Stimulated activated naive CD4-positive, alpha-beta T cell treated with Interleukin-2 at 50 U/mL for 16 hours (primary cell): ENCODE results near the gene SMG1.
A peak's percentile ranks its signal among the peaks of the same experiment; 100 is the strongest.
"Not testable (repeated sequence)": the region's sequence is repeated elsewhere in the genome, so short reads cannot be mapped to it uniquely, and the experiment has no call there.

Source experiments
- DNase-seq: peaks from one replicate; lab custom pipeline; 2025; lab: John Stamatoyannopoulos, UW

The SMG1 gene

DNA sequence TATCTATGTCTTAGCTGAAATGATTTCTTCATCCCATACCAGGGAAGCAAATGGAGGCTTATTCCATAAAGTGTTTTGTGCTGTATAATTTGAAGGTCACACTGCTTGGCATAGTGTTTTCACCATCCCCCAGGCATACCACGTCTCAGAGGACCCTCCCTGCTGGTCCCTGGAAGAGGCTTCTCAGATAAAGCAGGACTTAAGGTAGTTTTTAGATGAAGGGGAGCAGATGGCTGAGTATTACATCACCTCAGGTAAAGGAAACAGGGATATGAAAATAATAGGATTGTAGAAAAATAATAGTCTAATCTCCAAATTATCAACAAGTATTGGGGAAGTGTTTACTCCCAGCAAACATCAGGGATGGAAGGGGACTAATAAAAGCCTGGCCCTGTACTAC, 7.3 kb upstream of the SMG1 start:
- DNase-seq: no peak

DNA sequence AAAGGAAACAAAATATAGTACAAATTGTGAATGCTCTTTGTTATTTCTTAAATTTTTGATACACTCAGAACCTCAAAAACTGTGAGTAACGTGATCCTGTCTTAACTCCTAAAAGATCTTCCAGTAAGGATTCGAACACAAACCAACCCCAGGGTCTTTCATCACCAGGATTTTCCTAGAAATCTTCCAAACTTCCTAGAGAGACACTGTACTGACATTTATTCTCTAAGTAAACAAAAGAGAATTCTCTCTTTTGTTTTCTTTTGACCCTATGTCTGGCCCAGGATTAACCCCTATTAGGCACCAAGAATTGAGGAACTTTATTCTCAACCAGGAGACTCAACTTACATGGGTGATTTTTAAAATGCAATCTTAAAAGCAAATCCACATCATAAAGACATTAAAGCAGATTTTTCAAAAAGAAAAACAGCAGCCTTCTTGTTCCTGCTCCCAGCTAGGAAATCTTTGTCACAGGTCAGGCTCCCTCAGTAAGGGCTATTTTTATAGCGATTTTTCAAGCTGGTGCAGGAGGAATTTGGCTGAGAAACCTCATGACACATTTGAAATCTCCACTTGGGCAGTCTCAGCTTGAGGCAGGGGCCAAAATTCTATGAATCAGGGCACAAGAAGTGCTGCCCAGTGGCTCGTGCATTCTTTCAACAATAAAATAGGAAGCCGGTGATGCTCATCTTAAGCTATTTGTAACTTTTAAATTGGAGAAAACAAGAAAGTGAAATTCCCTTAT, 6.2 kb upstream of the SMG1 start:
- DNase-seq: no peak

DNA sequence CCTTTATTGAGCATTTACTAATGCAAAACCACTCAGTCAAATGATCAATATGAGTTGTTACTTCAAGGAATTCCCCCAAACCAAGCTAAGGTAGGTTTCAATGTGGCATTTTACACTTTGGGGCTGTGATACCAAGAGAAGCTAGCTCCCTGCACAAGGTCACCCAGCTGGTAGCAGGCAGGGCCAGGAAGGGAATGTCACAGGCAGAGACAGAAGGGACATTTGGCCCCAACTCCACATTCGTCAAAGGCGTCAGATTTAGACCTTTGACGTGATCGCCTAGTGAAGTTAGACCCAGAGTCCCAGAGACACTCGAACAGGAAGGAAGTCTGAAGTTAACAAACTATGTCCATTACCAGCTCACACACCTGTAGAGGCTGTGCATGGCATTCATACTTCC, 5.5 kb upstream of the SMG1 start:
- DNase-seq: no peak

DNA sequence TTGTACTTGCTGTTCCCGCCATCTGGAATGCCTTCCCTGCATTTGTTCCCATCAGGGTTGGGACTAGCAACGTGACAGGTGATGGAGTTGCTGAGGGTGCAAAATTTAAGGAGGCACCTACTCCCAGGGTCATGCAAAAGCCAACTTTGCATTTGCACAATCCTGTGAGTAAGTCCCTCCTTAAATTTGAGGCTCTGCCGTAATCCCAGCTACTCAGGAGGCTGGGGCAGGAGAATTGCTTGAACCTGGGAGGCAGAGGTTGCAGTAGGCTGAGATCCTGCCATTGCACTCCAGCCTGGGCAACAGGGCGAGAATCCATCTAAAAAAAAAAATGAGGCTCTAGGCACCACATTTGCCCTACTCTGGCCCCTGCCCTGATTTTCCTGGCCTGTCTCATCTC, 3.9 kb upstream of the SMG1 start:
- DNase-seq: not testable (repeated sequence)

DNA sequence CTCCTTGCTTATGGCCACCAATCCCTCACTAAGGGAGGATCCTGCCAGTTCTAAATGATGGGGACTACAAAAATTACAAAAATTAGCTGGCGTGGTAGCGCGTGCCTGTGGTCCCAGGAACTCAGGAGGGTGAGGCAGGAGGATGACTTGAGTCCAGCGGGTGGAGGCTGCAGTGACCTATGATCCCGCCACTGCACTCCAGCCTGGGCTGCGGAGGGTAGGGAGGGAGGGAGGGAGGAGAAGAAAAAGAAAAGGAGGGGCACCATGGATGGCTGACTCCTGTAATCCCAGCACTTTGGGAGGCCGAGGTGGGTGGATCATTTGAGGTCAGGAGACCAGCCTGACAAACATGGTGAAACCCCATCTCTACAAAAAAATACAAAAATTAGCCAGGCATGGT, 1.9 kb upstream of the SMG1 start:
- DNase-seq: not testable (repeated sequence)

DNA sequence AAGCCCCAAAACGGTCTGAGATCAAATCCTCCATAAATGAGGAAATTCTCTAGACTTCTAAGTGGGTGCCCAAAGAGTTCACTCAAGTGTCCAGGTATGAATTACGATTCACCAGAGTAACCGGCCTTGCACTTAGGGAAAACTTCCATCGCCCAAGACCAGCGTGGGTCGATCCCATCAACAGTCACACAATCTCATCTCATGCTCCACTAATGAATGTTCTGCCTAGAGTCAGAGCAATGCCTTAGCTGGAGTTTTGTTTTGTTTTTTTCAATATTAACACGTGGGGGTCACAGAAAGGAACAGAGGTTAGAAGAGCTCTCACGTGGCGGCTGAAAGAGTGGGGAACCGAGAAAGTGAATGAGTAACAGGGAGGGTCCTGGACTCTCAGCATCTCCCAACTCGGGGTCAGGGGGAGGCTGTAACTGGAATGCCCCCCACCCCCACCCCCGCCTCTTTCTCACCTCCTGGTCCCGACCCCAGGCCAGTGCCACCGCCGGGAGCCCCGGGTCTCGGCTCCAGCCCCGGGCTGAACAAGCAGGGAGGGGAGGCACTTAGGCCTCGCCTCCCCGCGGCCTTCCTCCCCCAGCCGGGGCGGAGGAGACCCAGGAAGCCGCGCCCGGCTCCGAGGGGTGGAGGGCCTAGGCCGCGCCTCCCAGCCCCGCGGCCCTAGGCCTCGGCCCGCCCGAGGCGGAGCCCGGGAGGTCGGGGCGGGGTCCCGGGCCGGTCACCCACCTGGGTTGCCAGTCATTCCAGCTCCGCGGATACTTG, 808 bp downstream of the SMG1 start:
- DNase-seq: peak; percentile 70

DNA sequence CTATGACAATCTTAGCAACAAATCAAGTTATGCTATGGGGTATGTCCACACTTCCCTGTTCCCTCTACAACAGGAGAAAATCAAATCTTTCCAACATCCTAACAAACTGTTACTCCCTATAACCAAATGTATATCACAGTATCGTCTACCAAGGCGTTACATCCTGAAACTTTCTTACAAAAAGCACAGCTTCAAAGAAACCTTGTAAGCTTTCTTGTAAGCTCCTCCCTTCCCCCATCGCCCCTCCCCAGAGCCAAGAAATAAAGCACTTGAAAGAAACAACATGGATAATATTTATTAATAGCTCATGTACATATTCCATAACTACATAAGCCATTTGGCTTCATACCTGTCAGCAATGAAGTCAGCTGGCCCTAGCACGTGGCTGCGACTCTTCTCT, 2.3 kb downstream of the SMG1 start:
- not testable (repeated sequence) for DNase-seq

DNA sequence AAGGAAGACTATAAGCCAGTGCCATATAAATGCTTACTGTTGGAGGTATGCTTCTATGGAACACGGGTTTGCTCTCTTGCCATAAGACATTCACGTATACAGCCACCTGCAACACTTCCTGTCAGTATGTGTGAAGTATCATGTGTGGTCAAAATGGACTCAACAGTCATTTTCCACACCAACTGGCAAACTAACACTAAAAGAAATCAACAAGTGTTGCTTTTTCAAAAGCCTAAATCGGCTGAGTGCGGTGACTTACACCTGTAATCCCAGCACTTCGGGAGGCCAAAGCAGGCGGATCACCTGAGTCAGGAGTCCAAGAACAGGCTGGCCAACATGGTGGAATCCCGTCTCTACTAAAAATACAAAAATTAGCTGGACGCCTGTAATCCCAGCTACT, 3.1 kb downstream of the SMG1 start:
- DNase-seq: not testable (repeated sequence)

DNA sequence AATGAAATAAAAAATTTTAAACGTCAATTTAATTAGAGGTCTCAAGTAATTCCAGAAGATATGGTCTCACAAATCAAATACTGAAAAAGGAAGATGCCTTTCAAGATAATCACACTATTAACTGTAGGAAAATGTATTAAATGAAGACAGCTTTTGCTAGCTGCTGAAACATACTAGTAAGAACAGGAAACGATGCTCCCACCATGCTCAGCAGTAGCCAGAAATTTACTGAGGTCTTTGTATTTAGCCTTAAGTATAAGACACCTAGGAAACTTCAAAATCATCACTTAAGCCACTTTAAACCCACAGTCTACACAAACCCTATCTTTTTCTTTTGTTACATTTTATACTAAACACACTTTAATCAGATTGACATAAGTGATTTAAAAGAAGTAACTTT, 16.6 kb downstream of the SMG1 start:
- DNase-seq: not testable (repeated sequence)

DNA sequence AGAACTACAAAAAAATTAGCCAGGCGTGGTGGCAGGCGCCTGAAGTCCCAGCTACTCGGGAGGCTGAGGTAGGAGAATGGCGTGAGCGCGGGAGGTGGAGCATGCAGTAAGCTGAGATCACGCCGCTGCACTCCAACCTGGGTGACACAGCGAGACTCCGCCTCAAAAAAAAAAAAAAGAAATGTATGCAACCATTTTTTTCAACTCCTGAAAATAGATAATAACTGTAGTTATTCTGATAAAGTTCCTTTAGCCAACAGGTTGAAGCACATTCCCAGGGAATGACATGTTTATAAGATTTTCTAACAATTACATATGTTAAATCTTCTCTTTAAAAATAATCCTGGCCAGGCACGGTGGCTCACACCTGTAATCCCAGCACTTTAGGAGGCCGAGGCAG, 17.5 kb downstream of the SMG1 start:
- DNase-seq: not testable (repeated sequence)

DNA sequence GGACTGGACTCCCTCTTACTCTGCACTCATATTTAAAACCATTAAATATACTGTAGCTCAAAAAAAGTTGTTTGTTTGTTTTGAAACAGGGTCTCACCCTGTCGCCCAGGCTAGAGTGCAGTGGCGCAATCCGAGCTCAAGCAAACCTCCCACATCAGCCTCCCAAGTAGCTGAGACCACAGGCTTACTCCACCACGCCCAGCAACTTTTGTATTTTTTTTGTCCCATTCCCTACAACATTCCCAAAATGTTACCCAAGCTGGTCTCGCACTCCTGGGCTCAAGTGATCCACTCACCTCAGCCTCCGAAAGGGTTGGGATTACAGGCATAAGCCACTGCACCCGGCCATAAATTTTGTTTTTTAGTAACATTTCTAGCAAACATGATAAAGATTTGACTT, 23.4 kb downstream of the SMG1 start:
- not testable (repeated sequence) for DNase-seq

DNA sequence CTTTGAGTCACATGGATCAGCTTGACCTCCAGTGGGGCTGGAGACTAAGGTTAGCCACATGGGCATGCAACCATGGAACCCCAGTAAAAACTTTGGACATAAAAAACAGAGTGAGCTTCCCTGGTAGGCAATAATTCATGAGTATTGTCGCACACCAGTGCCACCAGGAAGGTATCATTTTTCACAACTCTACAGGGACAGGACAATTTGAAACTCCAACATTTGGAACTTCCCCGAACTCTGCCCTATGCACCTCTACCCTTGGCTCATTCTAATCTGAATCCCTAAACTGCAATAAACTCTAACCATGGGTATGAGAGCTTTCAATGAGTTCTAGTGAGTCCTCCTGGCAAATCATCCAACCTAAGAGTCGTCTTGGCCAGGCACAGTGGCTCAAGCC, 24.2 kb downstream of the SMG1 start:
- DNase-seq: not testable (repeated sequence)

DNA sequence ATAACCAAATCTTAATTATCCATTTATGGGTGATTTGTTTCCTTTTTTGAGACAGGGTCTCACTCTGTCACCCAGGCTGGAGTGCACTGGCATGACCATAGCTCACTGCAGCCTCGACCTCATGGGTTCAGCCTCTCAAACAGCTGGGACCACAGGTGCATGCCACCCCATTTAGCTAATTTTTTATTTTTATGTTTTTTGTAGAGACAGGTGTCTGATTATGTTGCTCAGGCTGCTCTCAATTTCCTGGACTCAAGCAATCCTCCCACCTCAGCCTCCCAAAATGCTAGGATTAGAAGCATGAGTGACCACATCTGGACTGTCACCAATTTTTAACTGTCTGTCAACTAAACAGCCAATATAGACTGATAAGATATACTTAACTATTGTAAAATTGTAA, 25.0 kb downstream of the SMG1 start:
- not testable (repeated sequence) for DNase-seq

DNA sequence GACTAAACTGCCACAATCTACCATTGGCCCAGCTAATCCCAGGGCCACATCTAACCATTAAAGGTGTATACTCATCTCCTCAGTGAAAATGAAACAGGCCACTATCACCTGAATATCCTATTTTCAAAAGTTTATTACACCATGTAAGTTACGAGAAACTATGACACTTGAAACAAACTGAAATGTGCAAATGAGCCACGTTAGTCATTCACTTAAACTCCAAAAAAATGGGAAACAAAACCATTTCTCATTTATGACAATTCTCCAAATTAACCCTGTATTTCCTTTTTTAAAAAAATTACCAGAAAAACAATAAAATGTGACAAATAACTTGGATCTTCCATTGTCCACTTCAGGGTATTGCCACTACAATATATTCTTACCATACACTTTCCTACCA, 41.8 kb downstream of the SMG1 start:
- DNase-seq: not testable (repeated sequence)

DNA sequence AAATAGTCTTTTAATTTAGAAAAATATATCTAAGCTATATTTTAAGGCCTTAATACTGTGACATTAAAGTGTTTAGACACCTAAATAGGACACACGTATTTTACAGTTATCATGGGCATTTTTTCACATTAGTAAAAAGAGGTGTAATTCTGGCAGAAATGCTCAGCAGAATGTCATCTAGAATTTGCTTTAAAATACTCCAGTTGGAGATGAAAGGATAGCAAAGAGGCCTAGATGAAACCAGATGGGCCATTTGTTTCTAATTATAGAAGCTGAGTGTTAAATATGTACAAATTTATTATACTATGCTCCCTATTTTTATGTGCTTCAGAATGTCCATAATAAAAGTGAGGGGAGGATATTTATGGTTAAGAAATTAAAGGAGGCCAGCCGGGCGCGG, 48.5 kb downstream of the SMG1 start:
- DNase-seq: not testable (repeated sequence)

DNA sequence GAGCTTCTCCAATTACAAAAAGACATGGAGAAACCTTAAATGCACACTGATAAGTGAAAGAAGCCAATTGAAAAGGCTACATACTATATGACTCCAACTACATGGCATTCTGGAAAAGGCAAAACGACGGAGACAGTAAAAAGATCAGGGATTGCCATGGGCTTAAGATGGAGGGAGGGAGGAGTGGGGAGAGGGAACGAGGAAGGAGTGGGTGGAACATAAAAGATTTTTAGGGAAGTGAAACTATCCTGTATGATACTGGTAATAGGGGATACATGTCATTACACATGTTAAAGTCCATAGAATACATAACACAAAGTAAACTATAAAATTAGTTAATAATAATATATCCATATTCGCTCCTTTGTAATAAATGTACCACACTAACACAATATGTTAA, 48.9 kb downstream of the SMG1 start:
- DNase-seq: not testable (repeated sequence)

DNA sequence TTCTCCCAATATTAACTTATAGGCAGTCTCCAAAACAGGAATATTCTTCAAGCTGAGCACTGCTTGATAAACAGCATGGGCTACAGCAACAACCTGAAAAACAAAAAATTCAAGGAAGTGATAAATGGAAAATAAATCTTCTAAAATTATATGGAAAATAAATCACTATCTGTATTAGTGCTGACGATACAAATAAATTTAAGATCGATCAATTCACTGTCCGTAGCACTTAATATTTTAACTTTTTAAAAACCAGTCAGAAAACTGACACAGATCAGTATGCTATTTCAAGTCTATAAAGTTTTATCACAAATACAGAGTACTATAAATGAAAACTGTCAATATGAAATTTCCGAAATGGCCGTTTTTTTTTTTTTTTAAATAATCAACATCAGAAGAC, 49.9 kb downstream of the SMG1 start:
- DNase-seq: not testable (repeated sequence)

DNA sequence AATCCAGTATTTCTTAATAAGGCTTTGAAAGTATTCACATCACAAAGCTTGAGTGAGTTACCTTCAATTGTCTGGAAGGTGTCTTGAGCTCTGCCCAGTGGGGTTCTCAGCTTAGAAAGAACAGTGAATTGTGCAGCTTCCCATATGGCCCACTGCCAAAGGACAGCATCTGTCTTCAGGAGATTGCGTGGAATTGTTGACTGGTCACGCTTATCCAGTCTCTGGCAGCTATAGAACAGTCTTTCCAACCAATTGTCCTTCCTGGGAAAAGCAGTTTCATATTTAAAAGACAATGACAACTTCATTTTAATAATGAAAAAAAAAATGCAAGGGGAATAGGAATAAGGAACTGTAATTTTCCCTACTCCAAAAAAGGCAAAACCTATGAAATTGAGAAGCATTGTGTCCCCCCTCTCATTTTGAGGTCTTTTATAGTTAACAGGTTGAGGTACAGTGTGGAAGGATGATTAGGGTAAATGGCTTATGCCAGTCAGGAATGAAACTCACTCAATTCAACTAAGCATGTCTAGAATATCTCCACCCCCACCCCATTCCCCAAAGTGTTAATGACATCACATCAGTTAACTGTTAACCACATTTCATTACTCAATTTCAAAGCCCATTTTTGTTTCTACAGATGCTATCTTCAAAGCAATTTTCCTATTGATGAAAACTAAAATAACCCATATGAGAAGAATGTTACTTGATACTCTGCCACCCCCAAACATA, 57.0 kb downstream of the SMG1 start:
- DNase-seq: not testable (repeated sequence)

DNA sequence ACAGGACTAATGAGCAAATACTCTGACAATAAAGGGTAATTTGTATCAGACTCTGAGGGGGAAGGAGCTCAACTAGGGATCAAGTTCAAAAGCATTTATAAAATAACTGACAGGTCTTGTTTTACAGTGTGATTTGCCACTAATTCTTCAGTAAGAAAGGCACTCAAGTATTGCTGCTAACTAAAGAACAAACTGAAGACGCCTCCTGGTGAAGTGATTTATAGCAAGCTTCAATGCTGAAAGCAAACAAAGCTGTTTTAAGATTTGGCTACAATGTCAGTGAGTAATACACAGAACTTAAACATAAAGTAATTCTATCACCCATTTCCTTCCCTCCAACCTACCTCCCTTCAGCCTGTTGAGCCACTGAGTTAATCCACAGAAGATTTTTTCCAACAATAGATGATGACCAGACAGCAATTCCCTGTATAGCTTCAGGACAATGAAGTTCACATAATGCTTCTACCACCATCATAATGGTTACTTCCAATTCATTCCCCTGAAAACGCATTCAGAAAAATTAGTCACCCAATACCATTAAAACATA, 59.9 kb downstream of the SMG1 start:
- DNase-seq: not testable (repeated sequence)

DNA sequence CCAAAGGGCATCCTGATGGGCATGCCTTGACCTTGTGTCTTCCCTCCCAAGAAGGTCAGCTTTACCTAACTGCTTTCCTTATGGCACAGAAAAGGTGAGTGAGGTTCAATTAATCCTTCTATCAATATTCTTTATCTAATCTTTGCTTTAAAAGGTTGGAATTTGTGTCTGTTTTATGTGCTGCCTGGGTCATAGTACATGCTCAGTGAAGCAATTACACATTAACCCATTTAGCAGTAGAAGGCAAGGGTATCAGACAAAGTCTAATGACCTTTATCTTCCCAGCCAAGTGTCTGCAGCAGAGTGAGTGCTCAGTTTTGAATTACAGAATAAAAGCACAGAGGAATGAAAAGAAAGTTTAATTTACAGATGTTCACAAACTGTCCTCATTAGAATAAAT, 63.3 kb downstream of the SMG1 start:
- DNase-seq: not testable (repeated sequence)

DNA sequence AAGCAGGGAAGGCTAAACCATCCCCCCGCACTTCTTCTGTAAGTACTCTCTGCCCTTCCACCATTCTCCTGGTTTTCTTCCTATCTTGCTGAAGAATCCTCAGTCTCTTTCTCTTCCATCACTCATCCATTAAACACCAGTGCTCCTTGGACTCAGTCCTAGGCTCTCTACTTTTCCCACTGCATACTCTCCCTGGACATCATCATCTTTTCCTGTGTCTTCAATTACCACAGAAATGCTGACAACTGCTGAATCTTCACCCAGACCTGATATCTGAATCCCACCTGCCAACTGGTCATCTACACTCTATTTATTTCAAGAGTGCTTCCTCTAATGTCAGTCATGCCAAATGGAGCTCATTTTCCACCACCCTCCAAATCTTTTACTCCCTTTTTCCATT, 71.0 kb downstream of the SMG1 start:
- no peak for DNase-seq

DNA sequence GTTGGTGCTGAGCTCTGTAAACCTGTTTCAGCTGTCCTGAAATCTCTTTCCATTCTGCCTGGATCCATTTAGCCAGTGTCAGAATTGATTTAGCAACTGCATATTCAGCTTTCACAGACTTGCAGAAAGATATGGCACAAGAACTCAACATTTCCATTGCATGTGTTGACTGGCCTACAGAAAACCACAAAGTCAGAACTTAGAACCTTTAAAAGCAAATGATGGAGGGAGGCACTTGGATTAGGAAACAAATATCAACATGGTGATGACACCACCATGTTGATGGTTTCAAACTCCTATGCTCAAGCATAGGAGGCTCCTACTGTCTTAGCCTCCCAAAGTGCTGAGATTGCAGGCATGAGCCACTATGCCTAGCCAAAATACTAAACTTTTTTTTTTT, 72.5 kb downstream of the SMG1 start:
- DNase-seq: no peak

DNA sequence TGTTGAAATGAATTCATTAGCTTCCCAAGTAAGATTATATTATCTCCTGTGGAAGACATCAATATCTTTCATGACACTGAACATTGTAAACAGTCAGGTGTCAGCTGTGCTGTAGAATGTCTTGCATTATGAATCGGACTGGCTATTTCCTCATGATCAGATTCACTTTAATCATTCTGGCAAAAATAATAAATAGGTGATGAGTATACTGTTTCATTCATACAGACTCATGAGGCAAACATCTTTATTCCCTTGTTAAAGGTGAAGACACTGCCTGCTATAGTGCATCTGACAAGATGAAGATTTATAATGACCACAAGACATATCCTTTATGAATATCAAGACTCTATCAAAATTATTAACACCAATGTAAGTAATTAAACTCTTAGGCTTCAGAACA, 73.6 kb downstream of the SMG1 start:
- no peak for DNase-seq
